GM10248 (cell line): Measurements from ENCODE around the gene IGSF8.

Source experiments
- CTCF ChIA-PET: fragments of 300-600 bp; sonication (Branson Sonifier 250); formaldehyde crosslinking; extraction: SDS; loops from one replicate; lab custom pipeline; 2021; ENCODE audit warnings: antibody characterized with exemption; lab: Yijun Ruan, JAX
- POLR2A ChIA-PET: fragments of 350-650 bp; sonication (Branson Sonifier 250); formaldehyde crosslinking; extraction: SDS; loops from one replicate; lab custom pipeline; 2020; ENCODE audit warnings: antibody characterized with exemption; lab: Yijun Ruan, JAX
- DNase-seq: peaks from one replicate; pipeline ENCODE4 v3.0.0; 2012; ENCODE audit errors: extremely low spot score
- CTCF ChIP-seq: IDR thresholded peaks from 2 replicates; pipeline ENCODE4 v1.5.1; 2012; ENCODE audit warnings: mild to moderate bottlenecking, low read depth; ENCODE audit errors: extremely low read depth, missing control alignments, control extremely low read depth

The IGSF8 gene

GRCh38 chr1:160096274-160097116 is 1.9 kb downstream of the IGSF8 start:
- POLR2A ChIA-PET = interaction anchor here (0.6 kb wide), 1 partner anchor 264 kb away, joined by 9 read pairs; no protein-coding TSS in a partner anchor
- CTCF ChIA-PET = interaction anchor here (0.9 to 30.0 kb wide), 7 partner anchors 10 to 280 kb away, joined by 3 to 983 read pairs (median 9); partner anchors contain the start of genes KCNJ10 and KCNJ9
- TF ChIP-seq CTCF = no peak

GRCh38 chr1:160095382-160096105 is 2.9 kb downstream of the IGSF8 start:
- ChIA-PET CTCF (interaction anchor here (1.1 to 30.0 kb wide), 6 partner anchors 9 to 281 kb away, joined by 3 to 983 read pairs (median 13); partner anchors contain the start of genes KCNJ10 and KCNJ9), POLR2A (no interaction called here)
- DNase-seq = no peak
- TF ChIP-seq CTCF = no peak

More at GRCh38 chr1:160096274-160097116, 1.9 kb downstream of the IGSF8 start:
- no peak for DNase-seq

- ChIA-PET CTCF (interaction anchor here (1.1 to 30.0 kb wide), 3 partner anchors 8 to 33 kb away, joined by 3 to 983 read pairs (median 77); partner anchors contain the start of genes KCNJ10 and KCNJ9), POLR2A (no interaction called here)
- DNase-seq = no peak
- TF ChIP-seq CTCF = no peak
These were observed 3.6 kb downstream of the IGSF8 start for GRCh38 chr1:160094806-160095205.

GRCh38 chr1:160094291-160094625 is 4.2 kb downstream of the IGSF8 start:
- no peak for TF ChIP-seq CTCF
- ChIA-PET CTCF (interaction anchor here (1.4 to 30.0 kb wide), 3 partner anchors 8 to 282 kb away, joined by 4 to 983 read pairs (median 77); partner anchors contain the start of genes KCNJ10 and KCNJ9), POLR2A (no interaction called here)
- no peak for DNase-seq

GRCh38 chr1:160093624-160094290 is 4.7 kb downstream of the IGSF8 start:
- ChIA-PET CTCF (interaction anchor here (1.0 to 30.0 kb wide), 4 partner anchors 7 to 283 kb away, joined by 3 to 983 read pairs (median 40); partner anchors contain the start of genes KCNJ10 and KCNJ9), POLR2A (no interaction called here)
- TF ChIP-seq CTCF = no peak
- no peak for DNase-seq

- TF ChIP-seq CTCF = no peak
- CTCF ChIA-PET = interaction anchor here (1.0 to 30.0 kb wide), 3 partner anchors 32 to 283 kb away, joined by 3 to 983 read pairs (median 4); partner anchors contain the start of genes KCNJ10 and KCNJ9
- POLR2A ChIA-PET = no interaction called here
These were observed 5.4 kb downstream of the IGSF8 start for GRCh38 chr1:160093069-160093395.

More at GRCh38 chr1:160093069-160093395, 5.4 kb downstream of the IGSF8 start:
- no peak for DNase-seq
